GM19035 (cell line): Measurements from ENCODE around the gene GDPD5.
A peak's percentile ranks its signal among the peaks of the same experiment; 100 is the strongest.
"Not testable (repeated sequence)": the region's sequence is repeated elsewhere in the genome, so short reads cannot be mapped to it uniquely, and the experiment has no call there.

Experiments used
- ATAC-seq: cut with Tn5 transposase; IDR thresholded peaks from one replicate; pipeline ENCODE4 v1.9.1; 2021; ENCODE audit not compliant: unreplicated experiment

The GDPD5 gene

DNA sequence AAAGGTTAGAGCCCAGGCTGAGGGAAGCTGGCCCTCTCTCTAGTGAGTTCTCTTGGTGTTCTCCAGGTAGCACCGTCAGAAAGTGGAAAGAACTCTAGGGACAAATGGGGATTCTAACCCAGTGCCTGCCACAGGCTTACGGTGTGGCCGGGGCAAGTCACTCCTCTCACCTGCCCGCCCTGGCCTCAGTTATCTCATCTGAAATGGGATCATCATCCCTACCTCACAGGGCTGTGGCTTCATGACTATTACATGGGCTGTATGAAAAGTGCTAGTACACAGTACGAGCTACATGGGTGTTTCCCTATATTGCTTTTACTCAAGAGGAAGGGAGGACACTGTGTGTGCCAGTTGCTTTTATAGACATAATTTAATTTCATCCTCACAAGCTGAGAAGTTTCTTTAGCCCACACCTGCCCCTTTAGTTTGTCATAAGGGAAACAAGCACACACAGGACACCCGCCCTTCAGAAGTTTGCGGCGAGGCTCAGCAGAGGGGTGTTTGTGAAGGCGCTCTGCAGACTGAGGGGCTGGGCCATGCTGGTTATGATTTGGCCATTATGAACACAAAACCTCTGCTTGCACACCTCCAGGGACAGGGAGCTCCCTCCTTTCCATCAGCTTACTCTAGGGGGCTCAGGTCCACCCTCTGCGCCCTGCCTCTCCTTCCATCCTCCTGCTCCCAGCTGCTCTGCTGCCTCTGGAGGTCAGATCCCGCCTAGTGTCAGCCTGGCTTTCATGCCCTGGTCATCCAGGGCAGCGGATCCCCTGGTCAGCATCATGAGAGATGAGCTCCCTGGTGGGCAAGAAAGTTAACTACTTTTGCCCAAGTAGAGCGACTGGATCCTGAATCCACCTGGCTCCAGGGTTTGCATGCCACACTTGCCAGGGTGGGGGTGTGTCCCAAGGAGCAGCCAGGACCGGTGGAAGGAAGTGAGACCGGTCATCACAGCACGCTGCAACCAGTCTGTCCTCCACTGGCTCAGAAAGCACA is 93.9 kb downstream of the GDPD5 start:
- ATAC-seq: no peak

DNA sequence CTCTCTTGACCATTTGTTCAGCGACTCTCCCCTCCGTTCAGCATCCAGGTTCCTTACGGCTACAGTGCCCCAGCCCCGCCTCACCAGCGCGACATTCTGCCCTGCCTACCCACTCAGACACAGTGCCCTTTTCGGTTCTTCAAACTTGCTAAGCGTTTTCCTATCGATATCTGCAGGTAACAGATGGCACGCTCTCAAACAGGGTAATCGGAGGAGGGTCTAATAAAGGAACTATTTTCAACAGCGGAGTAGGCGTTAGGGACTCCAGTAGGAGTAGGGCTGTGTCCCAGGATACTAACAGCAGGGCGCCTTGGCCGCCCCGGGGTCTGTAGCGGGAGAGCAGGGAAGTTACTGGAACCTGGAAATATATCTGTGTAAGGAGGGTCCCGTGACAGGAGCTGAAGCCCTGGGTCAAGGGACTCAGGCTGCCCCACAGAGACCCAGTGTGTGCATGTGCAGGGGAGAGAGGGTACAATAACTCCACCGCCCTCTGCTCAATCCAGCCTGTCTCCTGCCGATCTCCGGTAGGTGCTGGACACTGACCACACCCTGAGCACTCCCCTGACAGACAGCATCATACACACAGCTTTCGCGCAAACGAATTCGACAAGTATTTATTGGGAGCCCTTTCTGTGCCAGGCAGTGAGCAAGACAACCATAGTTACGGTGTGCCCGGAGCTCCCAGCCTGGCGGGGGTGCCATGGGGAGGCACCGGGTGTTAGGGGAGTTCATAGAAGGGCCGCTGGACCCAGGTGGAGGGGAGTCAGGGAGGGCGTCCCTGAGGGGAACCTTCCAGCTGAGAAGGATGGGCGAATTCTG is 94.8 kb downstream of the GDPD5 start:
- ATAC-seq: no peak

DNA sequence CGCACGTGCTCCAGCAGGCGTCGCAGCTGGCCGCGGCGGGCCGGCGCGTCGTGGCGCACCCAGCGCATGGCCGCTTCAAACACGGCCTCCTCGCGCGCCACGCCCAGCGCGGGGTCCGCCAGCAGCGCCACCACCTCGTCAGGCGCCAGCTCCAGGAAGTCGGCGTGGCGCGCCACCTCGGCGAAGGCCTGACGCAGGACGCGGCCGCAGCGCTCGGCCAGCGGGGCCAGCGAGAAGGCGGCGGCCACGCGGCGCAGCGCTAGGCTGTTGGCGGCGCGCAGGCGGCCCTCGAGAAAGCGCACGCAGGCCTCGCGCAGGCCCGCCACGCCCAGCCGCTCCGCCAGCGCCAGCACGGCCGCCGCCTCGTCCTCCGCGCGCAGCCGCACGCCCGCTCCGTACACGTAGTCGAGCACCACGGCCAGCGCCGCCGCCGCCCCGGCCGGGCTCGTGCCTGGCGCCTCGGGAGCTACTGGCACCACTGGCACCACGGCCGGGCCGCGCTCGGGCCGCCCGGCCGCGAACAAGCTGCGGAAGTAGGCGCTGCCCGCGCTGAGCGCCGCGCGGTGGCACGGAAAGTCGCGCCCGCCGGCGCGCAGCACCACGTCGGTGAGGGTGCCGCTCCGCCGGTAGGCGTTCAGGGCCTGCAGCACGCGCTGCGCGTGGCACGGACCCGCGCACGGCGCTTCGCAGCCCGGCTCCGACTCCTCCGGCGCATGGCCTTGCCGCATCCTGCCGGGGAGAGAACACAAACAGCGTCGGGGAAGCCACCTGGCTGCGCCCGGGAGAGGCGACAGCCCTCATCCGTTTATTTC is 95.6 kb downstream of the GDPD5 start:
- ATAC-seq: no peak

DNA sequence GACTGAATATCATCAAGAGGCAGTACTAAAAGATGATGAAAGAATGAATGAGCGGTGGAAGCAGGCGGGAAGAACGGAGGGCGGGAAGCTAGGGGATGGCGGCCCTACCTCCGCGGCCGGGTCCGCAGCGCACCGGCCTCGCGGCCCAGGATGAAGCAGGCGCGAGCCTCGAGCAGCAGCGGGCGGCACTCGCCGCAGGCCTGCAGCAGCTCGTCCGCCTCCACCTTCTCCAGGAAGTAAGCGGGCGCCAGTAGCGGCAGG is 96.2 kb downstream of the GDPD5 start:
- ATAC-seq: no peak

DNA sequence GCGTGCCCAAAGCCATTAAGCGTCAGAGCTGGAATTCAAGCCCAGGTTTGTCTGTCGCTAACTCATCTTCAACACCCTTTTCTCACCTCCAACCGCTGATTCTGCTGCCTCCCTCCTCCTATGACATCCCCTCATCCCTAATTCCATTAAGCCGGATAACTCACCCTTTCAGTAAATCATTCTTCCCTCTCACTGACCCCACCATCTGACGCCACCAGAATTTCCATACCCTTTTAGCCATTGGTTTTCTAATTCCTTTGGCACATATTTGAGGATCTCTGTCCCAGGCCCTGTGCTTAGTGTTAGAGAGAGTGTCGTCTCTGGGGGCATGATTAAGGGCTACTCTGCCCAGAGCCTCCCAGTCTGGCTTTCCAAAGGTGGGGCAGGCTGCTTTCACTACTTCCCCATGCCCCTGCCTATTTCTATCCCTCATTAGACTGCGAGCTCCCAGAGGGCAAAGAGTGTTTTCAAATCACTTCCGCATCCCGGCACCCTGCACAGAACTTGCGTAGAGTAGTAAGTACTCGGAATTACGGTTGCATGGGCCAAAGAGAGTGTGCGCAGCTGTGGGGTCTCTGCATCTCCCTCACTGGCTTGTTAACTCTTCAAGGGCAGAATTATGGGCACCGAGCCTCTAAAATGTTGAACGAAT is 96.6 kb downstream of the GDPD5 start:
- ATAC-seq: no peak

DNA sequence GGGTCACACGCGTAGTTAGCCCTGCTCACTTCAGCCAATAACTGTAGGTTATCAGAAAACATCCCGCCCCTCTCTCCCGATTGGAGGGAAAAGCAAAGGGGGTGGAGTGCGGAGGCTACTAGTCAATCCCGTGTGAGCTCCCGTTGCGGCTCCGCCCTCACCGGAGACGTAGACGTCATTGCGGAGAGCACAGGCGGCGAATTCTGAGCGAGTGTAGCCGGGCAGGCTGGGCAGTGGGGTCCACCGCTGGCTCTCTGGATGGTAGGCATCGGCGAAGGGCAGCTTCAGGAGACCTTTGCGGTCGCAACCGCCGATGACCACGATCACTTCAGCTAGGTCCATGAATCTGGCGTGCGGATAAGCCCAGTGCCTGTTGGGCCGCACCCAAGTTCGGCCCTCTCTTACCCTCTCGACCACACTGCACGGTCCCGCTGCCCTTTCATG is 97.4 kb downstream of the GDPD5 start:
- ATAC-seq: peak; percentile 78

DNA sequence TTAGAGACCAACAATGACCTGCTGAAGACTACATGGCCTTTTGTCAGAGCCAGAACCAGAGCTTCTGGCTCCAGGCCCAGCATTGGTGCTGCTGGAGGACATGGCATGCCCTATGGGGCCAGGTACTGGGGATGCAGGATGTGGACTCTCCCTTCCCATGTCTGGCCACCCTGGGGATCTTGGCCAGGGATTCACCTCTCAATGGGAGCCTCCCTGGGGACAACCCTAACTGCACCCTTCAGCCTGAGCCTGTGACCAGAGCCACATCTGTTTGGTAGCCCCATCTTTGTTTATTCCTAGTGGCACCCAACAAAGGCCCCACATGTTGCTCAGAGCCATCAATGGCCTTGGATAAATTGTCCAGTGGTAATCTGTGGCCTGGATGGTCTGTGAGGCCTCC is 98.6 kb downstream of the GDPD5 start:
- no peak for ATAC-seq

DNA sequence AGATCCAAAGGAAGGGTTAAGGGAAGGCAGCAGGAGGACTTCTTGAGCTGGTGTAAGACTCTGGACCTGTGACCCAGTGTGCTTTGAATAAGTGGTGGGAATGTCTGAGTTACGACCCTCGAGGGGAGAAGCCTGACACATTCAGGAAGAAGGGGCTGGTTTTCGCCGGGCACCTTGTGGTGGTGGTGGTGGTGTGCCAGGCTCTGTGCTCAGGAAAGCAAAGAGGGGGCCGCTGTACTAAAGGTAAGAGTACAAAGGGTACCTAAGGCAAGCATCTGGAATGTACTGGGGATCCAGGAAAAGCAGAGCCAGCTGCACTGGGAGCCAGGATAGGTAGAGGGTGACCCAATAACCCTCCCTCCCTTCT is 99.0 kb downstream of the GDPD5 start:
- no peak for ATAC-seq

DNA sequence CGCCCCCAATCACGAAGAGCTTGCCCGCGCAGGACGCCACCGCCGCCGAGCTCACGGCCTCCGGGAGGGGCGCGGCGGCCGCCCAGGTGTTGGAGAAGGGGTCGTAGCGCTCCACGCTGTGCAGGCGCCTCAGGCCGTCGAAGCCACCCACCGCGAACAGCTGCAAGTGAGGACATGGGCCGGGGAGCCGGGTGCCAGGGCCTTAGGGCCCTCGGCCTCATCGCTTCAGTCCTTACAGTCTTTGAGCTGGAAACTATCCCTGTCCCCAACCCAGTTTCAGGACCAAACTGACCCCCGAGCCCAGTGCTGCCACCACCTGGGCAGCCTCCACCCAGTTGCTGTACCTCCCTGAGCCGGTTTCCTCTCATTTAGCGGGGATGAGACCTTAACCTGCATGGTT is 100.3 kb downstream of the GDPD5 start:
- ATAC-seq: no peak

DNA sequence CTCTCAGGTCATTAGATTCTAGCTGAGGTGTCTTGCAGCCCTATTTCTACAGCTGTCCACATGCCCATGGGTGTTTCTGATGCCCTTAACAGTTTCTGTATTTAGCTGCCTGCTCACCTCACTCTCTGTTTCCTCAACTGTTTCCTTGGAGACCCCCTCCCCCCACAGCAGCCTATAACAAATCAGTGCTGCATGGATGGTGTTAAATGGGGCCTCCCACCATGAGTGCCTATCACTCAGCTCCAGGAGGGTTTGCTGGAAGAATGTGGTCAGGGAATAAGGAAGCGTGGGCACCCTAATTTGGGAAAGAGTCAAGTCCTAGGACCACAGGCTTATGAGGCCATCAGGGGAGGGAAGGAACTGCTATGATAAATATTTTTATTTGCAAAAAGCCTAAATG is 101.3 kb downstream of the GDPD5 start:
- no peak for ATAC-seq

DNA sequence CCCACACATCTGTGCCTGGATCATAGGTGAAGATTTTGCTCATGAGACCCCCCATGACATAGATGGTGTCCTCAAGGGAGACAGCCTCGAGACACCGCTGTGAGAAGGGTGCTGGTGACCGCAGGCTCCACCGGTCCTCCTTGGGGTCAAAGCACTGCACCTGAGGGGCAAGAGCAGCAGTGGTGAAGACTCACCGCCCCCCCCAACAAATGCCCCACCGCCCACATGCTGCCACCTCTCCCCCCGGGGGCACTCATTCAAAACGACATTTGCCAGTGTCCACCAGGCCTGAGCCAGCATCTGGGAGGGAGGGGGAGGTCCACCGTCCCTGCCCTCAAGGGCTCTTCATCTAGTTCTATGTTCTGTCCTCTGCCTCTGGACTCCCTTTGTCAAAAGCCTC is 102.0 kb downstream of the GDPD5 start:
- no peak for ATAC-seq

DNA sequence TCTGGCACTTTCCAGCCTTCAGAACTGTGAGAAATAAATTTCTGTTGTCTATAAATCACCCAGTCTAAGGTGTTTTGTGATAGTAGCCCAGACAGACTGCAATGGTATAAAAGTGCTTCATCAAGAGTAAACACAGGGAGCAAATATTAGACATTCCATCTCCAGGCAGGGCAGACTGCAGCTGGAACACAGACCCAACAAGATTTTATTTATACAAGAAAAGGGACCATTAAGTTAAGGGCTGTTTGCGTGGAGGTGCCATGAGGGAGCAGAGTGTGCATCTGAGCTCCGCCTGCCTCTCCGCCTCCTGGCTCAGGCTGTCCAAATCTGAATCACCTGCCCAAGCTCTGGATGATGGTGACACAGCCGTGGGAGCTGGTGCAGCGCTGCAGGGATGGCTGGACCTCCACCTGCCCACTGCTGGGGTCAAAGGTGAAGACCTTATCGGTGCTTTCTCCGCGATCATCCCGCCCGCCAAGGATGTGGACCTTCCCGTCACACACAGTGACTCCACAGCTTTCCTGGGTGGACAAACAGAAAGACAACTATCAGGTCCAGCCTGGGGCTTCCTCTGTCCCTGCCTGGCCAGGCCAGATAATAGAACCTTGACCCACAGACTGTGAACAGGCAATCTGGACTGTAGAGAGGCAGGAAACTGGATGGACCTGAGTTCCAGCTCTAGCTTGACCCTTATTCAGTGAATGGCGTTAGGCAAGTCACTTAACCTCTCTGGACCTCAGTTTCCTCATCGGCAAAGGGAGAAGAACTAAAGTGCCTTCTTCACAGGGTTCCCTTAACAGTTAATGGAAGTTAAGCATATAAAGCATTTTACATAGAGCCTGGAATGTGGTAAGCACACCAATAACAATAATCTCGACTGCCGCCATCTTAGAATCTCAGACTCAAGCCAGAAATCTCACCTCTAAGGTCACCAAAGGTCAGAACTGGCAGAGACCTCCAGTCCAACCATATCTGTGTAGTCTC is 103.2 kb downstream of the GDPD5 start:
- no peak for ATAC-seq

DNA sequence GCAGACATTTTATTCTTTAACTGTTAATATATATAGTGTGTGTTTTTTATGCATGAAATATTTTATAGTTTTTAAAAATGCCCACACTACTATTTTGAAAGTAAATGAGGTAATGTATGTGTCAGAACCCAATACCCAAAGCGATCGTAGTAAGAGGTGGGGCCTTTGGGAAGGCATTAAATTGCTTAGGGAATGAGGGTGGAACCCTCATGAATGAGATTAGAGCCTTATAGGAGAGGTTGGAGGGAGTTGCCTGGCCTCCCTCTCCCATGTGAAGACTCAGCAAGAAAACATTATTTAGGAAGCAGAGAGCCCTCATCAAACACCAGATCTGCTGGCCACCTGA is 103.9 kb downstream of the GDPD5 start:
- ATAC-seq: no peak

DNA sequence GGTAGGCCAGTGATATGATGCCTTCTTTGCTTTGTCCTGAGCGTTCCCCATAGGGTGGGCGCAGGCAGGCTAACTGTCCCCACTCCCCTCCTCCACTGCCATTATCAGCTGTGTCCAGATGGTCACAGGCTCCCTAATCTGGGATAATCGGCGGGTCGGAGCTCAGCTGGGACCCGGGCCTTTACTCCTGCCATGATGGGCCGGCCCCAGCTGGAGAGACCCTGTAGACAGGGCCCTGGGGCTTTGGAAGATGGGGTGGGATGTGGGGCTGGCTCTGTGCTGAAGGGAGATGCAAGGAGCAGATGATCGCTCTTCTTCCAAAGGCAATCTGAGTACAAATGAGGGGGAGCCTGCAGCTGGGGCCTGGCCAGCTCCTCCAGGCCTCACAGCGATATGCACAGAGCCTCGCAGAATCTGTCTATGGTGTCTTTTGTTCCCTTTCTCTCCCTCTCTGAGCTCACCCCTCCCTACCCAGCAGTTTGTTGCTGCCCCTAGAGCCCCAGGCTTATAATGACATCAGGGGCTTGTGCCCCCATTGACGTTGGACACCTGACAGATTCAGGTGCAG is 104.6 kb downstream of the GDPD5 start:
- ATAC-seq: no peak

DNA sequence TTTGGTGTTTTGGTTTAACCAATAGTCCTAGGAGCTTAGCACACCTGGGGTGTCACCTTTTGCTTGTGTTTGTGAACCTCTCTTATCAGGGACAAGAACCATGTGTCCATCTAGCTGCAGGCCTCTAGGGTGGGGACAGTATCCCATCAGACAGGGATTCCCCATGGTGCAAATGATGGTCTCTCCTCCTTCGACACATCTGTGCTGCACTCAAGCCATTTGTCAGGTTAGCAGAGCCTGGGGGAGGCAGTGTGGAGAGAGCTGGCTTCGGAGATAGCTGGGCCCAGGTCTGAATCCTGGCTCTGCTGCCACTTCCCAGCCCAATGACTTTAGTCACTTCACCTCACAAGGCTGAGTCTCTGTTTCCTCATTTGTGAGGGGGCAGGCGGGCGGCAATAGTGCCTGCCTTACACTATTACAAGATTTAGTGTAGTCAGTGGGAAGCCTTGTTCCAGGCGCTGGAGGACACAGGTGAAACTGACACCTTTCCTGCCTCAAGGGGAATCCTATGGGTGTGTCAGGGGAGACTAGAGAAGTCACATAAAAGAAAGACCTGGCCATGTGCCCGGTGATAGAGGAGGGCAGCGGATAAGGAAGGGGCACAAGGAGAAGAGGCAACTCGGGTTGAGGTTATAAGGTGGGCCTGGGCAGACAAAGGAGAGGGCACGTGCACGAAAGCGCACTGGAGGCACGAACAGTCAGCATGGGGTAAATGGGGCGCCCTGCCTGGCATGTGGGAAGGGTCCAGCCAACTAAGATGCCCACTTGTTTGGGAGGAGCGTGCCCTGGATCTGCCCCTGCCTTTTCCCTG is 105.3 kb downstream of the GDPD5 start:
- ATAC-seq: no peak

DNA sequence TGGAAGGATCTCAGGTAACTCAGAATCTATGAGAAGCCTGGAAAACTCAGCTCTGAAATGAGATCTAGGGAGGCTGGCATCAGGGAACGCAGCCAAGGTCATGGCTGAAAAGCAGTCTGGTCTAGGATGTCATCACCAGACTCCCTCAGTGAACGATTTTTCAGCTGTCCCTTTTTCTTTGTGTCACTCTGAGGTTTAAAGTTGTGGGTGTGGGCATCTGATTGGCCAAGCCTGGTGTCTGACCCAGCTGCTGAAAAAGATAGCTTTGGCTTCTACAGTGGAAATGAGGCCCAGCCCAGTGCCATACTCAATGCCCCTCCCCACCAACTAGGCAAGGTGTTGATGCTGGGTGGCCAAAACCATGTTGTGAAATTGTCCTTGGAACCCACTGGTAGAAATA is 111.9 kb downstream of the GDPD5 start:
- ATAC-seq: no peak

DNA sequence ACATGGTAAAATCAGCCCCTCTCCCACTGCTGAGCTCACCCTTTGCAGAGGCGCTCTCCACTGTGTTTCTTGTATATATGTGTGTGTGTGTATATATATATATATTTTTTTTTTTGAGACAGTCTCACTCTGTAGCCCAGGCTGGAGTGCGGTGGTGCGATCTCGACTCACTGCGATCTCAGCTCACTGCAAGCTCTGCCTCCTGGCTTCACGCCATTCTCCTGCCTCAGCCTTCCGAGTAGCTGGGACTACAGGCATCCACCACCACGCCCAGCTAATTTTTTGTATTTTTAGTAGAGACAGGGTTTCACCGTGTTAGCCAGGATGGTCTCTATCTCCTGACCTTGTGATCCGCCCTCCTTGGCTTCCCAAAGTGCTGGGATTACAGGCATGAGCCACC is 112.6 kb downstream of the GDPD5 start:
- not testable (repeated sequence) for ATAC-seq

DNA sequence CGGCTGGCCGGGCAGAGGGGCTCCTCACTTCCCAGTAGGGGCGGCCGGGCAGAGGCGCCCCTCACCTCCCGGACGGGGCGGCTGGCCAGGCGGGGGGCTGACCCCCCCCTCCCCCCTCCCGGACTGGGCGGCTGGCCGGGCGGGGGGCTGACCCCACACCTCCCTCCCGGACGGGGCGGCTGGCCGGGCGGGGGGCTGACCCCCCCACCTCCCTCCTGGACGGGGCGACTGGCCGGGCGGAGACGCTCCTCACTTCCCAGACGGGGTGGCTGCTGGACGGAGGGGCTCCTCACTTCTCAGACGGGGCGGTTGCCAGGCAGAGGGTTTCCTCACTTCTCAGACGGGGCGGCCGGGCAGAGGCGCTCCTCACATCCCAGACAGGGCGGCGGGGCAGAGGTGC is 115.8 kb downstream of the GDPD5 start:
- ATAC-seq: not testable (repeated sequence)

DNA sequence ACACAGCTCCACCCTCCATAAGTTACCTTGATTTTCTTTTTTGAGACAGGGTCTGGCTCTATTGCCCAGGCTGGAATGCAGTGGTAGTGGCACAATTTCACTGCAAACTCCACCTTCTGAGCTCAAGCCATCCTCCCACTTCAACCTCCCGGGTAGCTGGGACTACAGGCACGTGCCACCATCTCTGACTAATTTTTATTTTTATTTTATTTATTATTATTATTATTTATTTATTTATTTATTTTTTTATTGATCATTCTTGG is 116.9 kb downstream of the GDPD5 start:
- no peak for ATAC-seq
